KMS-11 (cell line): ENCODE data around the gene PCDH15.

ENCODE experiments used
- H2AFZ ChIP-seq: fragments of 200-600 bp; sonication (generic); 2 replicates; pipeline ENCODE4 v1.6.1; 2016; ENCODE audit warnings: antibody characterized with exemption, mixed run types, low read depth
- H3K27ac ChIP-seq: fragments of 200-600 bp; sonication (generic); 2 replicates; pipeline ENCODE4 v1.6.1; 2016; ENCODE audit warnings: mild to moderate bottlenecking, mixed run types
- H3K27me3 ChIP-seq: fragments of 200-600 bp; sonication (generic); 2 replicates; pipeline ENCODE4 v1.6.1; 2017; ENCODE audit warnings: mild to moderate bottlenecking, low read depth, mixed run types, moderate library complexity; ENCODE audit not compliant: insufficient read depth
- H3K36me3 ChIP-seq: fragments of 200-600 bp; sonication (generic); 2 replicates; pipeline ENCODE4 v1.6.1; 2017; ENCODE audit warnings: mild to moderate bottlenecking, mixed run types; ENCODE audit not compliant: insufficient read depth
- H3K4me1 ChIP-seq: fragments of 200-600 bp; sonication (generic); 2 replicates; pipeline ENCODE4 v1.6.1; 2016; ENCODE audit warnings: mild to moderate bottlenecking, low read depth, mixed run types; ENCODE audit not compliant: poor library complexity, severe bottlenecking
- H3K4me2 ChIP-seq: fragments of 200-600 bp; sonication (generic); 2 replicates; pipeline ENCODE4 v1.7.0; 2016; ENCODE audit warnings: mild to moderate bottlenecking, mixed run types
- H3K4me3 ChIP-seq: fragments of 200-600 bp; sonication (generic); IDR thresholded peaks from 2 replicates; pipeline ENCODE4 v1.6.1; 2017; ENCODE audit warnings: low read depth, low read length, mixed read lengths; ENCODE audit not compliant: insufficient read depth
- H3K79me2 ChIP-seq: fragments of 200-600 bp; sonication (generic); 2 replicates; pipeline ENCODE4 v1.6.1; 2016; ENCODE audit warnings: low read depth, mixed run types; ENCODE audit not compliant: insufficient read depth
- H3K9ac ChIP-seq: fragments of 200-600 bp; sonication (generic); 2 replicates; pipeline ENCODE4 v1.6.1; 2016; ENCODE audit warnings: mild to moderate bottlenecking, mixed run types
- H4K20me1 ChIP-seq: fragments of 200-600 bp; sonication (generic); 2 replicates; pipeline ENCODE4 v1.6.1; 2016; ENCODE audit warnings: mild to moderate bottlenecking, mixed run types; ENCODE audit not compliant: insufficient read depth
- TF ChIP-seq, protein P1 (sequence below): fragments of 200-600 bp; sonication (generic); conservative IDR thresholded peaks from 2 replicates; pipeline ENCODE4 v1.6.1; 2017; ENCODE audit warnings: low read depth, mild to moderate bottlenecking, antibody characterized with exemption, low read length, moderate library complexity, mixed read lengths

The PCDH15 gene

GRCh38 chr10:54259104-54259503 lies 541.9 kb downstream of the PCDH15 start:
- Histone ChIP-seq H4K20me1 (no peaks in the 10 kb centered on the region), H3K27ac (no peak overlapping the region), H3K4me3 (no peak overlapping the region), H3K27me3 (no peaks in the 10 kb centered on the region), H3K4me1 (no peaks in the 10 kb centered on the region), H3K4me2 (no peak overlapping the region), H3K79me2 (no peaks in the 10 kb centered on the region), H2AFZ (no peak overlapping the region), H3K9ac (no peak overlapping the region), H3K36me3 (no peaks in the 10 kb centered on the region)
- TF ChIP-seq, protein P1, sequence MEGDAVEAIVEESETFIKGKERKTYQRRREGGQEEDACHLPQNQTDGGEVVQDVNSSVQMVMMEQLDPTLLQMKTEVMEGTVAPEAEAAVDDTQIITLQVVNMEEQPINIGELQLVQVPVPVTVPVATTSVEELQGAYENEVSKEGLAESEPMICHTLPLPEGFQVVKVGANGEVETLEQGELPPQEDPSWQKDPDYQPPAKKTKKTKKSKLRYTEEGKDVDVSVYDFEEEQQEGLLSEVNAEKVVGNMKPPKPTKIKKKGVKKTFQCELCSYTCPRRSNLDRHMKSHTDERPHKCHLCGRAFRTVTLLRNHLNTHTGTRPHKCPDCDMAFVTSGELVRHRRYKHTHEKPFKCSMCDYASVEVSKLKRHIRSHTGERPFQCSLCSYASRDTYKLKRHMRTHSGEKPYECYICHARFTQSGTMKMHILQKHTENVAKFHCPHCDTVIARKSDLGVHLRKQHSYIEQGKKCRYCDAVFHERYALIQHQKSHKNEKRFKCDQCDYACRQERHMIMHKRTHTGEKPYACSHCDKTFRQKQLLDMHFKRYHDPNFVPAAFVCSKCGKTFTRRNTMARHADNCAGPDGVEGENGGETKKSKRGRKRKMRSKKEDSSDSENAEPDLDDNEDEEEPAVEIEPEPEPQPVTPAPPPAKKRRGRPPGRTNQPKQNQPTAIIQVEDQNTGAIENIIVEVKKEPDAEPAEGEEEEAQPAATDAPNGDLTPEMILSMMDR, result no peak

DNA sequence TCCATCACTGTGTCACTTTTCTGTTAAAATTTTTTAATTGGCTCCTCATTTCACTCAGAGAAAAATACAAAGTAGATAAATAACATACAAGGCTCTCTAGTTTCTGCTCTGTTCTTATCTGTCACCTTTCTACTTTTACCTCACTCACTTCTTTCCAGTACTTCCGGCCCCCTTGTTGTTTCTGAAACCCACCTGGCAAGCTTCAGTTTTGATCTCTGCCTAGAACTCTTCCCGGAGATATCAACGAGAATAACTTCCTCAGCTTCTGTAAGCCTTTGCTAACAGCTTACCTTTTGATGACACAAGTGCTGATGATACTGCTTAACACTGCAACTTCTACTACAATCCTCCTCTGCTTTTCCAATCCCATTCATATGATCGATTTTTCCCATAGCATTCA lies 566.2 kb downstream of the PCDH15 start:
- H3K4me1 ChIP-seq, result no peaks in the 10 kb centered on the region
- TF ChIP-seq, protein P1, result no peak
- no peak overlapping the region for H2AFZ ChIP-seq

DNA sequence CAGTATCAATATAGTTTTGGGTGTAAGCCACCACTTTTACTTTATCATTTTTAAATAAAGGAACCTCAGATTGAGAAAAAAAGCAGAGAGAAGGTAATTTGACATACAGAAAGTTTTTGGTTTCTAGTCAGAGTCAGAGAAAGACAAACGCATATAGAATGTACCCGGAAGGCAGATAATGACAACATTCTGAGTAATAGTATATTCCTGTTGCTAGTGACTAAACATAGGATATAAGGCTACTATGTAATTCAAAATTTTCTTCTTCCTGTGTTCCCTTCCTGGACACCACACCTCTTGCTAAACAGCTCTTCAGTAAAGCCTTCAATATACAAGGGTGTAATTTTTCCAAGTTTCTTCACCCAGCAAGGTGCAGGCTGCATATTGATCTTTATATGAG lies 597.6 kb downstream of the PCDH15 start:
- H3K27me3 ChIP-seq, result no peaks in the 10 kb centered on the region
- H3K9ac ChIP-seq, result no peak overlapping the region
- TF ChIP-seq, protein P1, result no peak
- no peak overlapping the region for H3K4me3 ChIP-seq
- no peaks in the 10 kb centered on the region for H3K4me1 ChIP-seq
- no peaks in the 10 kb centered on the region for H3K79me2 ChIP-seq
- H3K36me3 ChIP-seq, result no peaks in the 10 kb centered on the region
- no peak overlapping the region for H3K27ac ChIP-seq
- H4K20me1 ChIP-seq, result no peaks in the 10 kb centered on the region
- no peak overlapping the region for H2AFZ ChIP-seq
- no peak overlapping the region for H3K4me2 ChIP-seq

More for the DNA sequence above, 566.2 kb downstream of the PCDH15 start:
- H3K4me3 ChIP-seq, result no peak overlapping the region
- no peak overlapping the region for H3K9ac ChIP-seq
- no peak overlapping the region for H3K4me2 ChIP-seq
- no peaks in the 10 kb centered on the region for H4K20me1 ChIP-seq
- no peaks in the 10 kb centered on the region for H3K79me2 ChIP-seq
- H3K27ac ChIP-seq, result no peak overlapping the region
- no peaks in the 10 kb centered on the region for H3K27me3 ChIP-seq
- H3K36me3 ChIP-seq, result no peaks in the 10 kb centered on the region

- Histone ChIP-seq H3K9ac (no peak overlapping the region), H3K4me2 (no peak overlapping the region), H3K79me2 (no peaks in the 10 kb centered on the region), H3K27me3 (no peaks in the 10 kb centered on the region), H3K4me3 (no peak overlapping the region), H2AFZ (no peak overlapping the region), H3K4me1 (peaks cover 14% of the 10 kb centered on the region), H3K36me3 (no peaks in the 10 kb centered on the region), H4K20me1 (no peaks in the 10 kb centered on the region), H3K27ac (no peak overlapping the region)
- TF ChIP-seq, protein P1, result no peak
These were observed 603.0 kb downstream of the PCDH15 start for GRCh38 chr10:54198051-54198450.
